Measurements from ENCODE around the gene UCHL3.

DNA sequence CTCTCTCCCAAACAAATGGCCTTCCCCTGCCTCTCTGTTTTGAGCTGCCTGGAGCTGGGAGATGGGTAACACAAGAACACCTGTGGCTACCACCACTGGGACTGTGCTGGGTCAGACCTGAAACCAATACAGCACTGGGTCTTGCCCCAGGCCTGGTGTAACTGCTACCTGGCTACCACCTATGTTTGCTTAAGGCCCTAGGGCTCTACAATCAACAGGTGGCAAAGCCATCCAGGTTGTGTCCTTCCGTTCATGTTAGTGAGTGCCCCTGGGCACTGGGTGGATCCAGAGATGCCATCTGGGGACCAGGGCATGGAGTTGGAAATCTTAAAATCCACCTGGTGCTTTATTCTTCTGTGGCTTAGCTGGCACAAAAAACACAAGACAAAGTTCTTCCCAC is 67.6 kb downstream of the UCHL3 start:
- no peak for TF ChIP-seq POLR2A (IDR thresholded peaks at IDR 0.05)
- TF ChIP-seq, protein P1, sequence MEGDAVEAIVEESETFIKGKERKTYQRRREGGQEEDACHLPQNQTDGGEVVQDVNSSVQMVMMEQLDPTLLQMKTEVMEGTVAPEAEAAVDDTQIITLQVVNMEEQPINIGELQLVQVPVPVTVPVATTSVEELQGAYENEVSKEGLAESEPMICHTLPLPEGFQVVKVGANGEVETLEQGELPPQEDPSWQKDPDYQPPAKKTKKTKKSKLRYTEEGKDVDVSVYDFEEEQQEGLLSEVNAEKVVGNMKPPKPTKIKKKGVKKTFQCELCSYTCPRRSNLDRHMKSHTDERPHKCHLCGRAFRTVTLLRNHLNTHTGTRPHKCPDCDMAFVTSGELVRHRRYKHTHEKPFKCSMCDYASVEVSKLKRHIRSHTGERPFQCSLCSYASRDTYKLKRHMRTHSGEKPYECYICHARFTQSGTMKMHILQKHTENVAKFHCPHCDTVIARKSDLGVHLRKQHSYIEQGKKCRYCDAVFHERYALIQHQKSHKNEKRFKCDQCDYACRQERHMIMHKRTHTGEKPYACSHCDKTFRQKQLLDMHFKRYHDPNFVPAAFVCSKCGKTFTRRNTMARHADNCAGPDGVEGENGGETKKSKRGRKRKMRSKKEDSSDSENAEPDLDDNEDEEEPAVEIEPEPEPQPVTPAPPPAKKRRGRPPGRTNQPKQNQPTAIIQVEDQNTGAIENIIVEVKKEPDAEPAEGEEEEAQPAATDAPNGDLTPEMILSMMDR (IDR thresholded peaks at IDR 0.05), result no peak

Data from testis (tissue), 2 donors.